ENCODE measurements around the gene KSR2.

The KSR2 gene

DNA sequence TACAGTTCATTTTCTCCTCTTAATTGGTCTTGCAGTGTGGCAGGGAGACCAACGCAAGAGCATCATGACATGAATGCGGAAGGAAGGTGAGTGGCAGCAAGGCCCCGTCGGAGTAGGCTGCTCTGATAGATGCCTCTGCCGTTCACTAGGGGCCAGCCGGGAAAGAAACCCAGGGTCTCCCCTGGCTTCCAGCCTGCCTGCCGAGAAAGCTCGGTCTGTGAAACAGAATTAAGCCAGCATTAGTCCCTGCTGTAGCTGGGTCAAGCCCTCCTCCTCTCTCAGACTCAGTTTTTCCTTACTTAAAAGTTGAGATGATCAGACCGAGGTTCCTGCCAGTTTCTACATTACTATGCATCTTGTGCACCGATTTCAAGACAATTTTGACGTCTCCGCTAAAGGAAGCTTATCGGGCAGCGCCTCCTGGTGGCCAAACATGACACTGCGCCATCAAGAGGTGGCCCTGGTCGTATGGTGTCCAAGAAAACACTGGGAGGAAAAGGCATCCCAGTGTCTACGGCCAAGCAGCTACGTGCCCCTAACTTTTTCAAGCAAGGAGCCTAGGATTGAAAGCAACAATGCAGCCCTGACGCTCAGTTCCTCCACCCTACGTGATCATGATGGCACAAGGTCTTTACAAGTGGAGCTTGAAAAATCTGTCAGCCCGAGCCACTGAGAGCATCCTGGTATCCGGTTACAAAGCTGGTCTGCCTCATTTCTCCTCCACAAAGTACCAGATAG, 131.6 kb downstream of the KSR2 start:
- H3K4me3 ChIP-seq (ENCODE audit: low read depth, low read length), result no peak overlapping the region
- peak; percentile 96 for TF ChIP-seq CTCF (IDR thresholded peaks at IDR 0.05; ENCODE audit: borderline replicate concordance, insufficient read depth, low read depth, low read length)

- no peak for TF ChIP-seq CTCF (IDR thresholded peaks at IDR 0.05; ENCODE audit: borderline replicate concordance, insufficient read depth, low read depth, low read length)
Observed at GRCh38 chr12:117836476-117836875, 132.3 kb downstream of the KSR2 start.

DNA sequence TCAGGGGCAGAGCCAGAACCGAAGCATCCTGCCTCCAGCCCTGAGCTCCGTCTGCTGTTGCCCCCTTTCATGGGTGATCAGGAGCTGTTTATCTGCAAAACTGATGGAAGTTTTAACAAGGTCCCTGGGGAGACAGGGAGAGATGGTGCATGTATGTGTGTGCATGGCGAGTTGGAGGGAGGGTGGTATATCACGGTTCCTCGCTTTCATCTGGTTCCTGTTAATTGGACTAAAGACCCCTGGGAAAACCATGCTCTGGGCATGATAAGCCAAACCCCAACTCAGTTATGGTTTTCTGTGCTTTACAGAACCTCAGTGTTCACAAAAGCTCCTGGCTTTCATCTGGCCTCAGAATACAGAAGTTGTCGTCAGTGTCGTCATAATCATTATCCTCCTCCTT, 133.6 kb downstream of the KSR2 start:
- no peak overlapping the region for H3K4me3 ChIP-seq (ENCODE audit: low read depth, low read length)
- TF ChIP-seq CTCF (IDR thresholded peaks at IDR 0.05; ENCODE audit: borderline replicate concordance, insufficient read depth, low read depth, low read length), result no peak

More at GRCh38 chr12:117836476-117836875, 132.3 kb downstream of the KSR2 start:
- H3K4me3 ChIP-seq (ENCODE audit: low read depth, low read length), result no peak overlapping the region

- TF ChIP-seq CTCF (IDR thresholded peaks at IDR 0.05; ENCODE audit: borderline replicate concordance, insufficient read depth, low read depth, low read length), result no peak
- H3K4me3 ChIP-seq (ENCODE audit: low read depth, low read length), result no peak overlapping the region
Observed at GRCh38 chr12:117832459-117833457, 136.0 kb downstream of the KSR2 start.

DNA sequence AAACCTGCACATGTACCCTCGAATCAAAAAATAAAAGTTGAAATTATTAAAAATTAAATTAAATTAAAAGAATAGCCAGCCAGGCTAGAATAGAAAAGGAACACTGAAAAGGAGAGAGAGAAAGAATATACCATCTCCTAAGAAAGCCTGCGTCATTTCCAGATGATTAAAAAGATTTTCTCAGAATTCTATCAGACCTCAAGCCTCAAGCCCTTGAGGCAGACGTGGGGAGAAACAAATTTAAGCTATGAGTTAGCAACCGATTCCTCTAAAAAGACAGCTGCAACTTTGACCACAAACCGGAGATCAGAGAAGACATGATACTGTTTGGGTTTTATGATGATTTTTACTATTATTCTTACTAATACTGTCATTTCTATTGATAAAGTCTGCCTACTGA, 138.3 kb downstream of the KSR2 start:
- TF ChIP-seq CTCF (IDR thresholded peaks at IDR 0.05; ENCODE audit: borderline replicate concordance, insufficient read depth, low read depth, low read length), result no peak
- no peak overlapping the region for H3K4me3 ChIP-seq (ENCODE audit: low read depth, low read length)

GRCh38 chr12:117829108-117829507, 139.7 kb downstream of the KSR2 start:
- no peak overlapping the region for H3K4me3 ChIP-seq (ENCODE audit: low read depth, low read length)
- TF ChIP-seq CTCF (IDR thresholded peaks at IDR 0.05; ENCODE audit: borderline replicate concordance, insufficient read depth, low read depth, low read length), result no peak

Measured in GM12875 (cell line).